HG03045 (cell line): ENCODE data around the gene KDM2B.
"Not testable (repeated sequence)": the region's sequence is repeated elsewhere in the genome, so short reads cannot be mapped to it uniquely, and the experiment has no call there.

Source experiments
- ATAC-seq: cut with Tn5 transposase; IDR thresholded peaks from one replicate; pipeline ENCODE4 v1.9.1; 2021; ENCODE audit warnings: mild to moderate bottlenecking, moderate library complexity; ENCODE audit not compliant: unreplicated experiment

The KDM2B gene

DNA sequence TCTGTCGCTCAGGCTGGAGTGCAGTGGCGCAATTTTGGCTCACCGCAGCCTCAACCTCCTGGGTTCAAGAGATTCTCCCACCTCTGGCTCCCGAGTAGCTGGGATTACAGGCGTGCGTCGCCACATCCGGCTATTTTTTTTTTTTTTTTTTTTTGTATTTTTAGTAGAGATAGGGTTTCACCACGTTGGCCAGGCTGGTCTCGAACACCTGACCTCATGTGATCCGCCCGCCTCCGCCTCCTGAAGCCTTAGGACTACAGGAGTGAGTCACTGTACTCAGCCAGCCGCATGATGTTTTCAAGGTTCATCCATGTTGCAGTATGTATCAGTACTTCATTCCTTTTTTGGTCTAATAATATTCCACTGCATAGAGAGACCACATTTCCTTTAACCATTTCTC is 183.3 kb downstream of the KDM2B start:
- ATAC-seq = no peak

DNA sequence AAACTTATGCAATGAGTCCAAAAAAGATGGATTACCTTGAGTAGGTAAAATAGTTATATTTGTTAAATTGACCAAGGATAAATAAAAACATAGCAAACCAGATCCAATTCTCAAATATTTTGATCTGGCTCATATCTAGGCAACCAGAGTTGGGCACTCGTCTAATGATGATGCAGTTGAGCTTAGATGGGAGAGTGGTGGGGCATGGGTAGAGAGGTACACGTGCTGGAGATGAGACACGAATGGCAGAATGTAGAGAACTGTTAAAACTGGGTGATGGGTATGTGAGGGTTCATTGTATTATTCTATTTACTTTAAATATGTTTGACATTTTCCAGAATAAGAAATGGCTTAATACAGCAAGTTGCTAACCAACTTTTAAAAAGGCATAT is 188.5 kb downstream of the KDM2B start:
- no peak for ATAC-seq

DNA sequence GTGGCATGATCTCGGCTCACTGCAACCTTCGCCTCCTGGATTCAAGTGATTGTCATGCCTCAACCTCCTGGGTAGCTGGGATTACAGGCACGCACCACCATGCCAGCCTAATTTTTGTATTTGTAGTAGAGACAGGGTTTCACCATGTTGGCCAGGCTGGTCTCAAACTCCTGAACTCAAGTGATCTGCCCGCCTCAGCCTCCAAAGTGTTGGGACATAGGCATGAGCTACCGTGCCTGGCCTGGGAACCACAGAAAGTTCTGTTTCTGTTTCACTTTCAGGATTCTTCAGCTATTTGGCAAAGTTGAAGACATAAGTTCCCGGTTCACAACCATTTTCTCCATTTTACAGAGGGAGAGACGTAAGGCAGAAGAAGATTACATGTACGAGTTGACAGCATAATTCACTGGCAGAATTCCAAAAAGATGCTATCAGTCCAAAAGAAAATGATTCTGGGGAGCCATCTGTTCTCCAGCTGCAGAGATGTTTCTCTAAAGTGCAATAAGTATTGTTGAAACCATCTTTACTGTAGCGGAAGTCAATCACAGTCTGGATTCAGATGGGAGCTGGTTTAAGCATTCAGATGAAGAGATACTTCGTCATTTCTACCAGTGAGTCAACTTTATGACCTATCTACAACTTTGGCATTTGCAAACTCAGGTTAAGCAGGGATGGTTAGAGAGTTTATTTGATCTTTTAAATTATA is 189.1 kb downstream of the KDM2B start:
- no peak for ATAC-seq

DNA sequence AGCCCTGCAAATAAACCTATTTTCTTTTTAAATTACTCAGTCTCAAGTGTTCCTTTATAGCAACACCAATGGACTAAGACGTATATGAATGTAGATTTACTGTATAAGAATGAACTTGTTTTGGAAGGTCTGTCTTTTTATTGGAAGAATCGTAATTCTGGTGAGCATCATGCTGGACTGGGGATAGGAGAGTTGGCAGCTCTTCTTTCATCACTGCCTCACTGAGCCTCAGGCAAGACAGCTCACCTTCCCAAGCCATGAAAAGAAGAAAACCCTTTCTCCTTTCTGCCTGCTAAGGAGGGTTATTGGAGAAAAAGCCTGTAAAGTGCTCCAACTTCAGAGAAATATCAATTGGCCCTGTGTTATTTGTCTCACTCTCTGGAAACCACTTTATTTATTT is 190.0 kb downstream of the KDM2B start:
- ATAC-seq = no peak

DNA sequence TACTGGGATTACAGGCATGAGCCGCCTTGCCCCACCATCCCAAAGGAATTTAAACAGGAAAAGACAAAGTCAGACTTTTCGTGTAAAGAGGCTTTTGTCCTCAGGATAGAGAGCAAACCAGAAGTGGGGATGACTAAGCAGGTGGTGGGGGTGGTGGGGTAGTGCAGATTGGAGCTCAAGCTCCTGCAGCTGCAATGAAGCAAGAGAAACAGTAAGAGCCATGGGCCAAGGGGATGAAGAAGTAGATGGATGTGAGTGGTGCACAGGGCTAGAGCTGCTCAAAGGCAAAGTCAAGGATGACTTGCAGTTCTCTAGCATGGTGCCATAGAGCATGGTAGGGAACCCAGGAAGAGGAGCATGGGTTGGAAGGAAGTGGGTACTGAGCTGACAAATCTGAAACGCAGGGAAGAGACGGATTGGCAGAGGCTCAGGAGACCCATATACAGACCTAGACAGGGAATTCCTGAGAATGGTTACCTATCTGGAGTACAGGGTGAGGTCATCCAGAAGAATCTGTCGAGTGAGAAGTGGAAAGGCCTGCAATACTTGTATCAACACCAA is 192.3 kb downstream of the KDM2B start:
- no peak for ATAC-seq

DNA sequence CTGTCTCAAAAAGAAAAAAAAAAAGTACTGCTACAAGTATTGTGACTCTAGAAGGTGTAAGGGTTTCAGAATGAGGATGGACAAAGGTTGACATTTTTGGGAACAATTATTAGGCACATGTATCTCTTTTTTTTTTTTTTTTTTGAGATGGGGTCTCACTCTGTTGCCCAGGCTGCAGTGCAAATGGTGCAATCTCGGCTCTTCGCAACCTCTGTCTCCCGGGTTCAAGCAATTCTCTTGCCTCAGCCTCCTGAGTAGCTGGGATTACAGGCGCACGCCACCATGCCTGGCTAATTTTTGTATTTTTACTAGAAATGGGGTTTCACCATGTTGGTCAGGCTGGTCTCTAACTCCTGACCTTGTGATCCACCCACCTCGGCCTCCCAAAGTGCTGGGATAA is 195.9 kb downstream of the KDM2B start:
- ATAC-seq = not testable (repeated sequence)

DNA sequence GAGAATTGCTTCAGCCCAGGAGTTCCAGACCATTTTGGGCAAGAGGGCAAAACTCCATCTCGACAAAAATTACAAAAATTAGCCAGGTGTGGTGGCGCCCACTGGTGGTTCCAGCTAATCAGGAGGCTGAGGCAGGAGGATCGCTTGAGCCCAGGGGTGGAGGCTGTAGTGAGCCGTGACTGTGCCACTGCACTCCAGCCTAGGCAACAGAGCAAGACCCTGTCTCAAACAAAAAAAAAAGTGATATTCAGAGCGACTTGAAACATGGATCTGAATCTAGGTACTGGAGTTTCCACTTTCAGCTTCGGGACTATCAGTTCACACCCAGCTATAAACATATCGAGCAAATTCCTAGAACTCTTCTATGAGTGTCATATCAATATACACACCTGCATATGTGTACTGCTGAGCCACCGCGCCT is 197.2 kb downstream of the KDM2B start:
- no peak for ATAC-seq

DNA sequence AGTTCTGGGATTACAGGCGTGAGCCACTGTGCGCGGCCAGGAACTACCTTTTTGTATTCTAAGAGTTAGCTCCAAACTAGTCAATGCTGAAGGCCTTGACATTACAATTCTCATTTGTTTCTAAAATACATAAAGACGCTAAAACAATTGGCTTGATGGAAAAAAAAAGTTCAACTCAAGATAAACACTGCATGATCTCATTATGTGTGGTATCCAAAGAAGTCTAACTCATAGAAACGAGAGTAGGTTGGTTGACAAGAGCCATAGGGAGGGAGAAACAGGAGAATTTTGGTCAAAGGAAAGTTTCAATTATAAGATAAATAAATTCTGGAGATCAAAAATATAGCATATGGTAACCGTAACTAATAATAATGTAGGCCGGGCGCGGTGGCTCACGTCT is 200.9 kb downstream of the KDM2B start:
- ATAC-seq = no peak
